HCT116 (cell line): ENCODE results near the gene GLRX3.

ENCODE experiments used
- EZH2 ChIP-seq: fragments of 200-600 bp; sonication (generic); IDR thresholded peaks from 2 replicates; pipeline ENCODE4 v1.6.1; 2017; ENCODE audit warnings: antibody characterized with exemption, mixed run types
- RAD21 ChIP-seq: IDR thresholded peaks from 2 replicates; pipeline ENCODE4 v1.6.1; 2012; ENCODE audit warnings: low read depth, mild to moderate bottlenecking
- SIN3A ChIP-seq: IDR thresholded peaks from 2 replicates; pipeline ENCODE4 v1.6.1; 2012; ENCODE audit warnings: low read depth
- SP1 ChIP-seq: IDR thresholded peaks from 2 replicates; pipeline ENCODE4 v1.6.1; 2012; ENCODE audit warnings: low read depth
- ZFX ChIP-seq: fragments of 450-650 bp; IDR thresholded peaks from 2 replicates; pipeline ENCODE4 v1.6.1; 2017
- TF ChIP-seq, protein P1 (sequence below), 3 experiments: fragments of 200-600 bp in 1 of 3; sonication (generic) in 1 of 3; IDR thresholded peaks in 2 of 3; conservative IDR thresholded peaks in 1 of 3; 2 replicates each; pipeline ENCODE4 v1.5.1; 2012 to 2017; ENCODE audit warnings: low read depth in 2 of 3, low read length in 2 of 3, antibody characterized with exemption in 1 of 3, borderline replicate concordance in 1 of 3, control low read depth in 1 of 3, mild to moderate bottlenecking in 1 of 3, mixed read lengths in 1 of 3, mixed run types in 1 of 3, moderate library complexity in 1 of 3; ENCODE audit not compliant: insufficient read depth in 1 of 3

DNA sequence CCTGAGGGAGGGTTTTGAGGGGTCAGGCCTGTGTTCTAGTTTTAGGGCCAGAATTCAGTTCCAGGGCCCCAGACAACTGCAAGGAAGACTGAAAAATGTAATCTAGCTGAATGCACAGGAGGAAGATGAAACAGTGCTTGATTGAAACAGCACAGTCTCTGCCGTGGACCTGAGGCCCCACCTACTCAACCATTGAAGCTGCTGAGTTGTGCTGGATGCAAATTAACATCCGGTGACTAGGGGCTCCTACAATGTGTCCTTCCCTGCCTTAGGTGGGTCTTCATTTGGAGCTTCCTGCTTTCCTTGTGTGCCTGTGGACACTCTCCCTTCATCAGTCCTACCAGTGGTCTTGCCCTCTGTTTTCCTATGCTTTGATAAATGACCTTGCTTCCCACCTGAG, 5.7 kb downstream of the GLRX3 start:
- TF ChIP-seq, protein P1, sequence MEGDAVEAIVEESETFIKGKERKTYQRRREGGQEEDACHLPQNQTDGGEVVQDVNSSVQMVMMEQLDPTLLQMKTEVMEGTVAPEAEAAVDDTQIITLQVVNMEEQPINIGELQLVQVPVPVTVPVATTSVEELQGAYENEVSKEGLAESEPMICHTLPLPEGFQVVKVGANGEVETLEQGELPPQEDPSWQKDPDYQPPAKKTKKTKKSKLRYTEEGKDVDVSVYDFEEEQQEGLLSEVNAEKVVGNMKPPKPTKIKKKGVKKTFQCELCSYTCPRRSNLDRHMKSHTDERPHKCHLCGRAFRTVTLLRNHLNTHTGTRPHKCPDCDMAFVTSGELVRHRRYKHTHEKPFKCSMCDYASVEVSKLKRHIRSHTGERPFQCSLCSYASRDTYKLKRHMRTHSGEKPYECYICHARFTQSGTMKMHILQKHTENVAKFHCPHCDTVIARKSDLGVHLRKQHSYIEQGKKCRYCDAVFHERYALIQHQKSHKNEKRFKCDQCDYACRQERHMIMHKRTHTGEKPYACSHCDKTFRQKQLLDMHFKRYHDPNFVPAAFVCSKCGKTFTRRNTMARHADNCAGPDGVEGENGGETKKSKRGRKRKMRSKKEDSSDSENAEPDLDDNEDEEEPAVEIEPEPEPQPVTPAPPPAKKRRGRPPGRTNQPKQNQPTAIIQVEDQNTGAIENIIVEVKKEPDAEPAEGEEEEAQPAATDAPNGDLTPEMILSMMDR (IDR thresholded peaks at IDR 0.05 in 2 of 3, conservative IDR thresholded peaks at IDR 0.05 in 1 of 3; ENCODE audit: borderline replicate concordance in 1 of 3, insufficient read depth in 1 of 3, low read depth in 2 of 3, low read length in 2 of 3) = no peak
- no peak for TF ChIP-seq SP1
- TF ChIP-seq EZH2 = no peak
- no peak for TF ChIP-seq RAD21
- TF ChIP-seq ZFX = no peak
- no peak for TF ChIP-seq SIN3A
